Tibial nerve (tissue), 4 donors: ENCODE data around the gene CNTN2.

Experiments used
- EP300 ChIP-seq, 2 donors: sonication (generic); formaldehyde crosslinking; IDR thresholded peaks; one replicate each; pipeline ENCODE4 v1.6.1; 2017; ENCODE audit warnings: antibody characterized with exemption in 2 of 2, mild to moderate bottlenecking in 1 of 2
- POLR2A ChIP-seq, 2 donors: fragments of 450-650 bp; IDR thresholded peaks; one replicate each; pipeline ENCODE4 v1.6.1; 2017; ENCODE audit warnings: antibody characterized with exemption in 2 of 2, mild to moderate bottlenecking in 2 of 2, moderate library complexity in 2 of 2
- TF ChIP-seq, protein P1 (sequence below), 5 experiments: fragments of 200-600 bp in 3 of 5; fragments of 450-650 bp in 2 of 5; sonication (generic) in 3 of 5; IDR thresholded peaks; one replicate each; pipeline ENCODE4 v1.5.1; 2016 to 2019; ENCODE audit warnings: antibody characterized with exemption in 5 of 5, mild to moderate bottlenecking in 3 of 5, moderate library complexity in 2 of 5

DNA sequence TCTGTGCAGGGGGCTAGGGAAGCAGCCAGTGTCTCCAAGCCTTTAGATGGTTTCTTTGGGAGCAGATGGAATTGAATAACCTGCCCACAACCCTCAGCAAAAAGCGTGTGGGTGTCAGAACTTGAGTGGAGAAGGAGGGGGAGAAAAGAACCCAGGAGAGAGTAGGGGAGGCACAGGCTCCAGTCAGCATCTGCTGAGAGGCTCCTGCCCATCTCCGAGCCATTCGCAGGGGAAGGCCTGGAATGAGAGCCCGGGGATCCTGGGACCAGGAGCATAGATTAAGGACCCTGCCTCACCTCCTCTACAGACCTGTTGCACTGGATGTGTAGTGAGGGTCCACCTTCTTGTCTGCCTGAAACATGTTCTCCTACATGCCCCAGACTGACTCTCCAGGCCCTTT lies 25.0 kb downstream of the CNTN2 start:
- TF ChIP-seq, protein P1, sequence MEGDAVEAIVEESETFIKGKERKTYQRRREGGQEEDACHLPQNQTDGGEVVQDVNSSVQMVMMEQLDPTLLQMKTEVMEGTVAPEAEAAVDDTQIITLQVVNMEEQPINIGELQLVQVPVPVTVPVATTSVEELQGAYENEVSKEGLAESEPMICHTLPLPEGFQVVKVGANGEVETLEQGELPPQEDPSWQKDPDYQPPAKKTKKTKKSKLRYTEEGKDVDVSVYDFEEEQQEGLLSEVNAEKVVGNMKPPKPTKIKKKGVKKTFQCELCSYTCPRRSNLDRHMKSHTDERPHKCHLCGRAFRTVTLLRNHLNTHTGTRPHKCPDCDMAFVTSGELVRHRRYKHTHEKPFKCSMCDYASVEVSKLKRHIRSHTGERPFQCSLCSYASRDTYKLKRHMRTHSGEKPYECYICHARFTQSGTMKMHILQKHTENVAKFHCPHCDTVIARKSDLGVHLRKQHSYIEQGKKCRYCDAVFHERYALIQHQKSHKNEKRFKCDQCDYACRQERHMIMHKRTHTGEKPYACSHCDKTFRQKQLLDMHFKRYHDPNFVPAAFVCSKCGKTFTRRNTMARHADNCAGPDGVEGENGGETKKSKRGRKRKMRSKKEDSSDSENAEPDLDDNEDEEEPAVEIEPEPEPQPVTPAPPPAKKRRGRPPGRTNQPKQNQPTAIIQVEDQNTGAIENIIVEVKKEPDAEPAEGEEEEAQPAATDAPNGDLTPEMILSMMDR (IDR thresholded peaks at IDR 0.05): no peak
- TF ChIP-seq EP300 (IDR thresholded peaks at IDR 0.05) (no peak), POLR2A (IDR thresholded peaks at IDR 0.05) (no peak)
